Esophagus squamous epithelium (tissue), 4 donors: ENCODE data around the gene NKG7.

Experiments
- CTCF ChIP-seq, 6 experiments: fragments of 450-650 bp in 4 of 6; fragments of 200-600 bp in 2 of 6; sonication (generic) in 2 of 6; IDR thresholded peaks; one replicate each; pipeline ENCODE4 v1.5.1; 2016 to 2019; ENCODE audit warnings: antibody characterized with exemption in 6 of 6, mild to moderate bottlenecking in 4 of 6, moderate library complexity in 4 of 6
- POLR2A ChIP-seq, 4 donors: fragments of 450-650 bp; IDR thresholded peaks; one replicate each; pipeline ENCODE4 v1.6.1; 2017; ENCODE audit warnings: antibody characterized with exemption in 4 of 4, mild to moderate bottlenecking in 4 of 4, moderate library complexity in 3 of 4

GRCh38 chr19:51418707-51419106 is 46.3 kb upstream of the NKG7 start:
- TF ChIP-seq CTCF (IDR thresholded peaks at IDR 0.05): no peak
- no peak for TF ChIP-seq POLR2A (IDR thresholded peaks at IDR 0.05)
